Measurements from ENCODE around the gene ASCL4.

The ASCL4 gene

GRCh38 chr12:107760207-107760808 is 14.2 kb upstream of the ASCL4 start:
- Histone ChIP-seq H3K18ac (ENCODE audit: low read depth in 1 of 2, low read length in 2 of 2) (peak overlapping the region; percentile 89 to 92), H3K4me3 (ENCODE audit: insufficient read depth in 1 of 2, low read depth in 1 of 2, low read length in 2 of 2) (peak overlapping the region; percentile 91 to 99), H3K79me1 (replicated peaks; ENCODE audit: low read length, poor library complexity, severe bottlenecking) (peaks cover 5% of the 10 kb centered on the region), H4K91ac (ENCODE audit: low read length) (peak overlapping the region; percentile 80), H3K36me3 (ENCODE audit: control insufficient read depth in 1 of 2, insufficient read depth in 2 of 2, low read depth in 1 of 2, low read length in 2 of 2) (peaks cover 11 to 37% of the 10 kb centered on the region in 2 experiments), H3K27me3 (ENCODE audit: control insufficient read depth in 1 of 2, insufficient read depth in 1 of 2, low read length in 2 of 2) (no peaks in the 10 kb centered on the region), H3K4me1 (ENCODE audit: control insufficient read depth, insufficient read depth, low read depth, low read length) (peaks cover 9% of the 10 kb centered on the region), H3K4ac (ENCODE audit: low read depth in 1 of 2, low read length in 2 of 2) (peak overlapping the region; percentile 75 to 97), H3K23ac (ENCODE audit: low read length in 2 of 2) (no peak overlapping the region), H2BK120ac (ENCODE audit: low read depth, low read length) (peak overlapping the region; percentile 89), H3K4me2 (ENCODE audit: low read length, poor library complexity, severe bottlenecking) (peak overlapping the region; percentile 98), H3K9ac (ENCODE audit: low read length) (peak overlapping the region; percentile 99), H3K14ac (ENCODE audit: low read length in 2 of 2) (peak overlapping the region; percentile 44 to 95), H2BK5ac (ENCODE audit: low read depth, low read length, poor library complexity, severe bottlenecking) (peak overlapping the region; percentile 81), H2BK12ac (ENCODE audit: low read length in 2 of 2) (peak overlapping the region in 1 of 2 experiments; percentile 31), H3K27ac (ENCODE audit: low read length, poor library complexity, severe bottlenecking) (peak overlapping the region; percentile 79), H4K8ac (ENCODE audit: low read length) (peak overlapping the region; percentile 82), H2AK5ac (ENCODE audit: low read length, severe bottlenecking) (peak overlapping the region; percentile 53), H2BK15ac (ENCODE audit: low read depth, poor library complexity, severe bottlenecking) (peak overlapping the region; percentile 89), H3K9me3 (ENCODE audit: control insufficient read depth, low read length) (no peaks in the 10 kb centered on the region), H2AFZ (ENCODE audit: low read depth, low read length) (peak overlapping the region; percentile 77)
- WGBS = 6% methylated on average over 30 of the region's 30 CpGs
- DNase-seq = peak; percentile 41

GRCh38 chr12:107760809-107761501 is 13.5 kb upstream of the ASCL4 start, which contains the start of gene PRDM4:
PRDM4 (minus strand) TSS chr12:107761137; CDS start chr12:107760515, 622 bp downstream.
- Histone ChIP-seq H3K4me3 (ENCODE audit: insufficient read depth in 1 of 2, low read depth in 1 of 2, low read length in 2 of 2) (peak within 1 kb of the TSS; percentile 91 to 99), H3K23ac (ENCODE audit: low read length in 2 of 2) (peak within 1 kb of the TSS in 1 of 2 experiments; percentile 24), H2BK120ac (ENCODE audit: low read depth, low read length) (peak within 1 kb of the TSS; percentile 89), H2BK15ac (ENCODE audit: low read depth, poor library complexity, severe bottlenecking) (peak within 1 kb of the TSS; percentile 89), H3K4me1 (ENCODE audit: control insufficient read depth, insufficient read depth, low read depth, low read length) (peaks cover 9% of the 10 kb centered on the region), H3K18ac (ENCODE audit: low read depth in 1 of 2, low read length in 2 of 2) (peak within 1 kb of the TSS; percentile 89 to 92), H2AK5ac (ENCODE audit: low read length, severe bottlenecking) (peak within 1 kb of the TSS; percentile 53), H3K27me3 (ENCODE audit: control insufficient read depth in 1 of 2, insufficient read depth in 1 of 2, low read length in 2 of 2) (no peaks in the 10 kb centered on the region), H3K9ac (ENCODE audit: low read length) (peak within 1 kb of the TSS; percentile 99), H3K79me1 (replicated peaks; ENCODE audit: low read length, poor library complexity, severe bottlenecking) (peaks cover 5% of the 10 kb centered on the region), H4K8ac (ENCODE audit: low read length) (peak within 1 kb of the TSS; percentile 82), H3K27ac (ENCODE audit: low read length, poor library complexity, severe bottlenecking) (peak within 1 kb of the TSS; percentile 79), H3K4me2 (ENCODE audit: low read length, poor library complexity, severe bottlenecking) (peak within 1 kb of the TSS; percentile 98), H4K91ac (ENCODE audit: low read length) (peak within 1 kb of the TSS; percentile 80), H3K4ac (ENCODE audit: low read depth in 1 of 2, low read length in 2 of 2) (peak within 1 kb of the TSS; percentile 75 to 97), H2AFZ (ENCODE audit: low read depth, low read length) (peak within 1 kb of the TSS; percentile 77), H2BK12ac (ENCODE audit: low read length in 2 of 2) (peak within 1 kb of the TSS in 1 of 2 experiments; percentile 31), H2BK5ac (ENCODE audit: low read depth, low read length, poor library complexity, severe bottlenecking) (peak within 1 kb of the TSS; percentile 81), H3K36me3 (ENCODE audit: control insufficient read depth in 1 of 2, insufficient read depth in 2 of 2, low read depth in 1 of 2, low read length in 2 of 2) (peaks cover 7 to 31% of the 10 kb centered on the region in 2 experiments), H3K14ac (ENCODE audit: low read length in 2 of 2) (peak within 1 kb of the TSS; percentile 44 to 95), H3K9me3 (ENCODE audit: control insufficient read depth, low read length) (no peaks in the 10 kb centered on the region)
- peak; percentile 94 for DNase-seq
- under 1% methylated on average over 75 of the region's 83 CpGs for WGBS

GRCh38 chr12:107761502-107761904 is 13.0 kb upstream of the ASCL4 start:
- Histone ChIP-seq H2BK15ac (ENCODE audit: low read depth, poor library complexity, severe bottlenecking) (no peak overlapping the region), H3K4me1 (ENCODE audit: control insufficient read depth, insufficient read depth, low read depth, low read length) (peaks cover 9% of the 10 kb centered on the region), H3K4ac (ENCODE audit: low read depth in 1 of 2, low read length in 2 of 2) (no peak overlapping the region), H4K91ac (ENCODE audit: low read length) (no peak overlapping the region), H2BK12ac (ENCODE audit: low read length in 2 of 2) (no peak overlapping the region), H3K4me2 (ENCODE audit: low read length, poor library complexity, severe bottlenecking) (peak overlapping the region; percentile 74), H3K9me3 (ENCODE audit: control insufficient read depth, low read length) (no peaks in the 10 kb centered on the region), H3K18ac (ENCODE audit: low read depth in 1 of 2, low read length in 2 of 2) (peak overlapping the region; percentile 37 to 56), H2AFZ (ENCODE audit: low read depth, low read length) (peak overlapping the region; percentile 68), H3K79me1 (replicated peaks; ENCODE audit: low read length, poor library complexity, severe bottlenecking) (peaks cover 3% of the 10 kb centered on the region), H3K14ac (ENCODE audit: low read length in 2 of 2) (no peak overlapping the region), H3K4me3 (ENCODE audit: insufficient read depth in 1 of 2, low read depth in 1 of 2, low read length in 2 of 2) (peak overlapping the region; percentile 59 to 90), H2BK5ac (ENCODE audit: low read depth, low read length, poor library complexity, severe bottlenecking) (no peak overlapping the region), H3K27me3 (ENCODE audit: control insufficient read depth in 1 of 2, insufficient read depth in 1 of 2, low read length in 2 of 2) (no peaks in the 10 kb centered on the region), H3K9ac (ENCODE audit: low read length) (peak overlapping the region; percentile 93), H3K36me3 (ENCODE audit: control insufficient read depth in 1 of 2, insufficient read depth in 2 of 2, low read depth in 1 of 2, low read length in 2 of 2) (peaks cover 5 to 25% of the 10 kb centered on the region in 2 experiments), H2AK5ac (ENCODE audit: low read length, severe bottlenecking) (no peak overlapping the region), H3K27ac (ENCODE audit: low read length, poor library complexity, severe bottlenecking) (no peak overlapping the region), H4K8ac (ENCODE audit: low read length) (peak overlapping the region; percentile 47), H3K23ac (ENCODE audit: low read length in 2 of 2) (peak overlapping the region in 1 of 2 experiments; percentile 24), H2BK120ac (ENCODE audit: low read depth, low read length) (no peak overlapping the region)
- WGBS = under 1% methylated on average over 11 of the region's 12 CpGs
- no peak for DNase-seq

GRCh38 chr12:107762874-107763273 is 11.6 kb upstream of the ASCL4 start:
- Histone ChIP-seq H4K8ac (ENCODE audit: low read length) (no peak overlapping the region), H2AK5ac (ENCODE audit: low read length, severe bottlenecking) (no peak overlapping the region), H3K27me3 (ENCODE audit: control insufficient read depth in 1 of 2, insufficient read depth in 1 of 2, low read length in 2 of 2) (peaks cover 0 to 11% of the 10 kb centered on the region in 2 experiments), H3K4me1 (ENCODE audit: control insufficient read depth, insufficient read depth, low read depth, low read length) (peaks cover 8% of the 10 kb centered on the region), H3K14ac (ENCODE audit: low read length in 2 of 2) (no peak overlapping the region), H3K23ac (ENCODE audit: low read length in 2 of 2) (no peak overlapping the region), H2BK5ac (ENCODE audit: low read depth, low read length, poor library complexity, severe bottlenecking) (no peak overlapping the region), H3K18ac (ENCODE audit: low read depth in 1 of 2, low read length in 2 of 2) (no peak overlapping the region), H2BK15ac (ENCODE audit: low read depth, poor library complexity, severe bottlenecking) (no peak overlapping the region), H2BK12ac (ENCODE audit: low read length in 2 of 2) (no peak overlapping the region), H3K27ac (ENCODE audit: low read length, poor library complexity, severe bottlenecking) (no peak overlapping the region), H3K36me3 (ENCODE audit: control insufficient read depth in 1 of 2, insufficient read depth in 2 of 2, low read depth in 1 of 2, low read length in 2 of 2) (peaks cover 2 to 12% of the 10 kb centered on the region in 2 experiments), H3K79me1 (replicated peaks; ENCODE audit: low read length, poor library complexity, severe bottlenecking) (no peaks in the 10 kb centered on the region), H3K4me3 (ENCODE audit: insufficient read depth in 1 of 2, low read depth in 1 of 2, low read length in 2 of 2) (no peak overlapping the region), H3K4me2 (ENCODE audit: low read length, poor library complexity, severe bottlenecking) (no peak overlapping the region), H2BK120ac (ENCODE audit: low read depth, low read length) (no peak overlapping the region), H4K91ac (ENCODE audit: low read length) (no peak overlapping the region), H3K9ac (ENCODE audit: low read length) (no peak overlapping the region), H3K9me3 (ENCODE audit: control insufficient read depth, low read length) (no peaks in the 10 kb centered on the region), H2AFZ (ENCODE audit: low read depth, low read length) (no peak overlapping the region), H3K4ac (ENCODE audit: low read depth in 1 of 2, low read length in 2 of 2) (no peak overlapping the region)
- WGBS = 91% methylated on average over 1 of the region's 1 CpG
- DNase-seq = no peak

Data from mesenchymal stem cell (in vitro differentiated cells and primary cell).